SW 1271 (cell line): Measurements from ENCODE around the gene ACADS.
"Not testable (repeated sequence)": the region's sequence is repeated elsewhere in the genome, so short reads cannot be mapped to it uniquely, and the experiment has no call there.

Experiments
- DNase-seq, 2 experiments: peaks; one replicate each; lab custom pipeline; 2025; lab: John Stamatoyannopoulos, UW

ACADS gene

GRCh38 chr12:120732198-120732597 is 6.6 kb downstream of the ACADS start:
- not testable (repeated sequence) for DNase-seq

GRCh38 chr12:120733574-120733973 is 7.9 kb downstream of the ACADS start:
- DNase-seq: no peak

GRCh38 chr12:120734210-120734609 is 8.6 kb downstream of the ACADS start:
- DNase-seq: no peak

GRCh38 chr12:120735181-120735580 is 9.6 kb downstream of the ACADS start:
- no peak for DNase-seq

- DNase-seq: no peak
These were observed 11.0 kb downstream of the ACADS start for GRCh38 chr12:120736404-120737331.

GRCh38 chr12:120737557-120738251 is 12.1 kb downstream of the ACADS start:
- DNase-seq: no peak

GRCh38 chr12:120738252-120739030 is 12.8 kb downstream of the ACADS start:
- DNase-seq: no peak

- DNase-seq: no peak
These were observed 13.6 kb downstream of the ACADS start for GRCh38 chr12:120739031-120739762.

GRCh38 chr12:120739821-120740613 is 14.4 kb downstream of the ACADS start:
- no peak for DNase-seq

- DNase-seq: no peak
These were observed 15.2 kb downstream of the ACADS start for GRCh38 chr12:120740871-120741270.

GRCh38 chr12:120741476-120742421 is 16.1 kb downstream of the ACADS start:
- DNase-seq: no peak

- DNase-seq: no peak
These were observed 19.4 kb downstream of the ACADS start for GRCh38 chr12:120744922-120745493.

- DNase-seq: no peak
These were observed 22.6 kb downstream of the ACADS start for GRCh38 chr12:120748242-120748641.

GRCh38 chr12:120749256-120749655 is 23.6 kb downstream of the ACADS start:
- no peak for DNase-seq

- no peak for DNase-seq
These were observed 25.2 kb downstream of the ACADS start for GRCh38 chr12:120750806-120751205.

GRCh38 chr12:120751389-120751788 is 25.8 kb downstream of the ACADS start:
- DNase-seq: no peak

- no peak for DNase-seq
These were observed 29.2 kb downstream of the ACADS start for GRCh38 chr12:120754792-120755191.

- no peak for DNase-seq
These were observed 29.6 kb downstream of the ACADS start for GRCh38 chr12:120755269-120755668.

GRCh38 chr12:120757226-120757742 is 31.7 kb downstream of the ACADS start:
- DNase-seq: no peak
